Naive thymus-derived CD8-positive, alpha-beta T cell (primary cell): ENCODE data around the gene PLEKHM3. TPM values are rescaled to one million over a fixed set of nuclear protein-coding genes. Genes with fewer than 3 reads are reported as not detected.

Experiments used
- ATAC-seq, 2 donors: fragments of 150-1000 bp; cut with Tn5 transposase in 1 of 2; sonication (Bioruptor Pico), chemical (Tn5 transposase) in 1 of 2; 1 replicate in 1 of 2; 2 replicates in 1 of 2; pipeline ENCODE4 v1.10.0; 2021; ENCODE audit warnings: mild to moderate bottlenecking in 2 of 2, moderate library complexity in 2 of 2
- POLR2A ChIA-PET: fragments of 350-600 bp; sonication (Branson Sonifier 250); formaldehyde crosslinking; loops from one replicate; lab custom pipeline; 2021; ENCODE audit warnings: antibody characterized with exemption; lab: Charles Lee
- DNase-seq, 10 donors: peaks; one replicate each; pipeline versions ENCODE4 v3.0.0 to v3.0.0-alpha.2; 2020 to 2022
- H3K27ac Mint-ChIP-seq, 10 donors: one replicate each; pipeline ENCODE4 v1.8.0; 2020 to 2022; ENCODE audit warnings: mild to moderate bottlenecking in 10 of 10, mixed read lengths in 10 of 10, moderate library complexity in 4 of 10, inconsistent platforms in 1 of 10
- H3K27me3 Mint-ChIP-seq, 5 donors: one replicate each; pipeline ENCODE4 v1.8.0; 2021 to 2022; ENCODE audit warnings: mixed read lengths in 5 of 5
- H3K36me3 Mint-ChIP-seq, 3 donors: one replicate each; pipeline ENCODE4 v1.8.0; 2020 to 2022; ENCODE audit warnings: mixed read lengths in 3 of 3, mild to moderate bottlenecking in 2 of 3, inconsistent platforms in 1 of 3
- H3K4me1 Mint-ChIP-seq, 4 donors: one replicate each; pipeline ENCODE4 v1.8.0; 2021 to 2022; ENCODE audit warnings: mixed read lengths in 4 of 4
- H3K4me3 Mint-ChIP-seq, 10 donors: one replicate each; pipeline ENCODE4 v1.8.0; 2020 to 2022; ENCODE audit warnings: mild to moderate bottlenecking in 10 of 10, mixed read lengths in 10 of 10, moderate library complexity in 6 of 10, inconsistent platforms in 1 of 10
- H3K9me3 Mint-ChIP-seq, 9 donors: one replicate each; pipeline ENCODE4 v1.8.0; 2020 to 2022; ENCODE audit warnings: mixed read lengths in 9 of 9, mild to moderate bottlenecking in 3 of 9, inconsistent platforms in 1 of 9, moderate library complexity in 1 of 9
- polyA plus RNA-seq, 3 donors: library from polyadenylated mRNA; unstranded; fragments of 300-500 nt; fragmentation: Illumina TruSeq; gene quantifications; one replicate each; pipeline ENCODE4 v1.2.3, GENCODE V29; 2021
- total RNA-seq, 8 experiments: library from RNA in 2 of 8; stranded (reverse) in 2 of 8; gene quantifications; one replicate each; pipeline ENCODE4 v1.2.3 and lab custom pipeline; 2021 to 2026

Gene PLEKHM3
- total and polyA plus RNA-seq, 5 experiments from 2014 or later = 2.5 to 16.5 (median 3.4) TPM

- POLR2A ChIA-PET = interaction anchor here (0.6 kb wide), 1 partner anchor 10 kb away, joined by 7 read pairs; no protein-coding TSS in a partner anchor
- no peaks in the 10 kb centered on the region for H3K36me3 Mint-ChIP-seq
- no peak for DNase-seq
Measured at GRCh38 chr2:207782238-207783030, 242.9 kb downstream of the PLEKHM3 start.

GRCh38 chr2:207779523-207779922, 245.8 kb downstream of the PLEKHM3 start:
- ATAC-seq = no peak
- no peak overlapping the region for H3K4me3 Mint-ChIP-seq
- H3K27me3 Mint-ChIP-seq = peaks cover 0 to 7% (median 1%) of the 10 kb centered on the region in 5 donors
- POLR2A ChIA-PET = no interaction called here
- no peaks in the 10 kb centered on the region for H3K9me3 Mint-ChIP-seq
- H3K27ac Mint-ChIP-seq = no peak overlapping the region
- no peak for DNase-seq
- no peaks in the 10 kb centered on the region for H3K36me3 Mint-ChIP-seq
- H3K4me1 Mint-ChIP-seq = no peaks in the 10 kb centered on the region

More at GRCh38 chr2:207782238-207783030, 242.9 kb downstream of the PLEKHM3 start:
- Mint-ChIP-seq H3K4me3 (no peak overlapping the region), H3K27ac (no peak overlapping the region), H3K9me3 (no peaks in the 10 kb centered on the region), H3K4me1 (no peaks in the 10 kb centered on the region), H3K27me3 (peaks cover 0 to 7% (median 1%) of the 10 kb centered on the region in 5 donors)
- no peak for ATAC-seq

- DNase-seq = no peak
- Mint-ChIP-seq H3K36me3 (no peaks in the 10 kb centered on the region), H3K27me3 (peaks cover 0 to 7% (median 1%) of the 10 kb centered on the region in 5 donors), H3K4me3 (no peak overlapping the region), H3K4me1 (no peaks in the 10 kb centered on the region), H3K9me3 (no peaks in the 10 kb centered on the region), H3K27ac (no peak overlapping the region)
- no peak for ATAC-seq
- POLR2A ChIA-PET = no interaction called here
Measured at GRCh38 chr2:207778298-207778882, 246.9 kb downstream of the PLEKHM3 start.

- H3K9me3 Mint-ChIP-seq = no peaks in the 10 kb centered on the region
- peaks cover 0 to 3% (median 0%) of the 10 kb centered on the region in 5 donors for H3K27me3 Mint-ChIP-seq
- no peaks in the 10 kb centered on the region for H3K36me3 Mint-ChIP-seq
- H3K4me3 Mint-ChIP-seq = no peak overlapping the region
- no peaks in the 10 kb centered on the region for H3K4me1 Mint-ChIP-seq
- POLR2A ChIA-PET = no interaction called here
- ATAC-seq (no peak), DNase-seq (no peak)
- H3K27ac Mint-ChIP-seq = no peak overlapping the region
Measured at GRCh38 chr2:207777124-207777523, 248.2 kb downstream of the PLEKHM3 start.

- no peaks in the 10 kb centered on the region for H3K27me3 Mint-ChIP-seq
- POLR2A ChIA-PET = interaction anchor here (0.7 kb wide), 1 partner anchor 12 kb away, joined by 3 read pairs; no protein-coding TSS in a partner anchor
- no peak overlapping the region for H3K27ac Mint-ChIP-seq
- no peaks in the 10 kb centered on the region for H3K36me3 Mint-ChIP-seq
- DNase-seq (no peak), ATAC-seq (no peak)
- peaks cover 3 to 7% (median 6%) of the 10 kb centered on the region in 4 donors for H3K4me1 Mint-ChIP-seq
- H3K9me3 Mint-ChIP-seq = no peaks in the 10 kb centered on the region
- no peak overlapping the region for H3K4me3 Mint-ChIP-seq
Measured at GRCh38 chr2:207775473-207775872, 249.9 kb downstream of the PLEKHM3 start.

GRCh38 chr2:207772844-207773205, 252.5 kb downstream of the PLEKHM3 start:
- peaks cover 0 to 4% (median 0%) of the 10 kb centered on the region in 5 donors for H3K27me3 Mint-ChIP-seq
- H3K27ac Mint-ChIP-seq = no peak overlapping the region
- ATAC-seq (no peak), DNase-seq (no peak)
- H3K9me3 Mint-ChIP-seq = no peaks in the 10 kb centered on the region
- no peak overlapping the region for H3K4me3 Mint-ChIP-seq
- no peaks in the 10 kb centered on the region for H3K36me3 Mint-ChIP-seq
- POLR2A ChIA-PET = no interaction called here
- peaks cover 10 to 20% (median 17%) of the 10 kb centered on the region in 4 donors for H3K4me1 Mint-ChIP-seq

- Mint-ChIP-seq H3K27me3 (peaks cover under 1 to 10% (median under 1%) of the 10 kb centered on the region in 5 donors), H3K4me3 (peak overlapping the region in 5 of 10 donors; percentile 23 to 61 (median 33)), H3K9me3 (no peaks in the 10 kb centered on the region), H3K4me1 (peaks cover 11 to 26% (median 22%) of the 10 kb centered on the region in 4 donors), H3K27ac (peak overlapping the region in 1 of 10 donors; percentile 44), H3K36me3 (no peaks in the 10 kb centered on the region)
- ATAC-seq (no peak), DNase-seq (peak in 3 of 10 donors; percentile 14 to 32 (median 14))
- POLR2A ChIA-PET = no interaction called here
Measured at GRCh38 chr2:207772081-207772843, 253.1 kb downstream of the PLEKHM3 start.

- no peak for ATAC-seq
- peaks cover 2 to 14% (median 7%) of the 10 kb centered on the region in 5 donors for H3K27me3 Mint-ChIP-seq
- H3K27ac Mint-ChIP-seq = no peak overlapping the region
- no peaks in the 10 kb centered on the region for H3K9me3 Mint-ChIP-seq
- POLR2A ChIA-PET = no interaction called here
- peaks cover 13 to 34% (median 27%) of the 10 kb centered on the region in 4 donors for H3K4me1 Mint-ChIP-seq
- no peaks in the 10 kb centered on the region for H3K36me3 Mint-ChIP-seq
- peak overlapping the region in 6 of 10 donors; percentile 2 to 94 (median 39) for H3K4me3 Mint-ChIP-seq
- no peak for DNase-seq
Measured at GRCh38 chr2:207771421-207771820, 253.9 kb downstream of the PLEKHM3 start.

Other genes starting within 250 kb of the PLEKHM3 start
- not detected for gene CRYGD, start 99.0 kb upstream of the PLEKHM3 start, total RNA-seq
- gene CRYGD, start 99.0 kb upstream of the PLEKHM3 start, polyA plus RNA-seq = not detected
- not detected for gene CRYGC, start 104.3 kb upstream of the PLEKHM3 start, total RNA-seq
- not detected for gene CRYGC, start 104.3 kb upstream of the PLEKHM3 start, polyA plus RNA-seq
- not detected for gene CRYGB, start 120.6 kb upstream of the PLEKHM3 start, total RNA-seq
- not detected for gene CRYGB, start 120.6 kb upstream of the PLEKHM3 start, polyA plus RNA-seq
- not detected for gene CRYGA, start 138.1 kb upstream of the PLEKHM3 start, total RNA-seq
- gene CRYGA, start 138.1 kb upstream of the PLEKHM3 start, polyA plus RNA-seq = not detected
- not detected for gene C2orf80, start 164.5 kb upstream of the PLEKHM3 start, total RNA-seq
- gene C2orf80, start 164.5 kb upstream of the PLEKHM3 start, polyA plus RNA-seq = not detected
- gene IDH1, start 229.5 kb upstream of the PLEKHM3 start, total RNA-seq = 10 to 100 TPM; 20.0 to 20.8 TPM
- gene IDH1, start 229.5 kb upstream of the PLEKHM3 start, polyA plus RNA-seq = 1 to 10 TPM; 2.6 to 5.5 (median 3.8) TPM
- 10 to 100 TPM; 50.6 to 51.2 TPM for gene PIKFYVE, start 240.7 kb upstream of the PLEKHM3 start, total RNA-seq
- gene PIKFYVE, start 240.7 kb upstream of the PLEKHM3 start, polyA plus RNA-seq = 1 to 10 TPM; 5.3 to 6.6 (median 5.4) TPM